GM18909 (cell line): Measurements from ENCODE around the gene KRT6B.

Source experiments
- ATAC-seq: cut with Tn5 transposase; IDR thresholded peaks from one replicate; pipeline ENCODE4 v1.9.1; 2021; ENCODE audit warnings: mild to moderate bottlenecking; ENCODE audit not compliant: unreplicated experiment, poor library complexity

The KRT6B gene

GRCh38 chr12:52438305-52439301 is 13.3 kb downstream of the KRT6B start:
- no peak for ATAC-seq

- no peak for ATAC-seq
These were observed 14.4 kb downstream of the KRT6B start for GRCh38 chr12:52437508-52437907.

- no peak for ATAC-seq
These were observed 15.0 kb downstream of the KRT6B start for GRCh38 chr12:52436828-52437474.

GRCh38 chr12:52436000-52436827 is 15.7 kb downstream of the KRT6B start:
- no peak for ATAC-seq

GRCh38 chr12:52435659-52435999 is 16.3 kb downstream of the KRT6B start:
- no peak for ATAC-seq

- no peak for ATAC-seq
These were observed 17.0 kb downstream of the KRT6B start for GRCh38 chr12:52434760-52435530.

- no peak for ATAC-seq
These were observed 17.7 kb downstream of the KRT6B start, which contains the start of gene KRT75 for GRCh38 chr12:52434081-52434733. KRT75 (minus strand) TSS chr12:52434371; CDS start chr12:52434304, 67 bp downstream.

- no peak for ATAC-seq
These were observed 18.4 kb downstream of the KRT6B start for GRCh38 chr12:52433501-52434080.

- ATAC-seq: no peak
These were observed 19.3 kb downstream of the KRT6B start for GRCh38 chr12:52432559-52433207.

GRCh38 chr12:52428121-52428520 is 23.8 kb downstream of the KRT6B start:
- ATAC-seq: no peak

GRCh38 chr12:52427083-52427482 is 24.9 kb downstream of the KRT6B start:
- no peak for ATAC-seq

GRCh38 chr12:52426034-52426433 is 25.9 kb downstream of the KRT6B start:
- no peak for ATAC-seq

GRCh38 chr12:52425466-52425865 is 26.5 kb downstream of the KRT6B start:
- ATAC-seq: no peak

- no peak for ATAC-seq
These were observed 28.1 kb downstream of the KRT6B start for GRCh38 chr12:52423661-52424500.

GRCh38 chr12:52423035-52423434 is 28.9 kb downstream of the KRT6B start:
- no peak for ATAC-seq

- ATAC-seq: no peak
These were observed 32.3 kb downstream of the KRT6B start for GRCh38 chr12:52419656-52420055.

- ATAC-seq: no peak
These were observed 33.3 kb downstream of the KRT6B start for GRCh38 chr12:52418576-52419110.
